AG04449 (cell line): Measurements from ENCODE around the gene SSBP3.

ENCODE experiments used
- CTCF ChIA-PET: fragments of 350-600 bp; formaldehyde crosslinking; extraction: SDS; loops from one replicate; lab custom pipeline; 2021; ENCODE audit warnings: antibody characterized with exemption; lab: Yijun Ruan, JAX
- POLR2A ChIA-PET: fragments of 400-600, 350-600 bp; formaldehyde crosslinking; extraction: SDS; loops from one replicate; lab custom pipeline; 2020; ENCODE audit warnings: antibody characterized with exemption, inconsistent platforms; lab: Yijun Ruan, JAX
- DNase-seq: peaks from one replicate; pipeline ENCODE4 v3.0.0-alpha.2; 2010; ENCODE audit warnings: low read depth, low spot score
- H3K4me3 ChIP-seq: 2 replicates; pipeline ENCODE4 v1.5.1; 2011; ENCODE audit warnings: low read depth, mild to moderate bottlenecking, control low read depth, low read length
- CTCF ChIP-seq: IDR thresholded peaks from one replicate; pipeline ENCODE4 v1.5.1; 2011; ENCODE audit warnings: mild to moderate bottlenecking, moderate library complexity, low read length, control low read depth, inconsistent platforms; ENCODE audit not compliant: insufficient read depth; ENCODE audit errors: missing control alignments

The SSBP3 gene

GRCh38 chr1:54193453-54193852, 212.7 kb downstream of the SSBP3 start:
- no peak for DNase-seq
- ChIA-PET CTCF (interaction anchor here (1.5 kb wide), 1 partner anchor 296 kb away, joined by 3 read pairs; no protein-coding TSS in a partner anchor), POLR2A (interaction anchor here (0.7 kb wide), 1 partner anchor 13 kb away, joined by 3 read pairs; no protein-coding TSS in a partner anchor)
- no peak overlapping the region for H3K4me3 ChIP-seq
- TF ChIP-seq CTCF: no peak

DNA sequence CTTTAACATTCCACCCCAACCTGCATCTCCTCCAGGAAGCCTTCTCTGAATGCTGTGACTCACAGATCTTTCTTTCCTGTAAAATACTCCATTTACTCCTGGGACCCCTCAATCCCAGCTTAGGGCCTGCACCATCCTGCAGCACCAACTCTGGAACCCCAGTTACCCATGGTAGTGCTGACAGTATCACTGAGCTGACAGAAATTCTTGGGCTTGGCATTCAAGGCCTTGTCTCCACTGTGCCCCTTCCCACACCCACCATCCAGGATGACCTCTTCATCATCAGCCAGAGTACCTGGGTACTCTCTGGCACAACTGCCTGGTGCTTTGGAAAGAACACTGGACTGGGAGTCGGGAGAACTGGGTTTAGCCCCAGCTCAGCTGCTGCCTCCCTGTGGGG, 214.7 kb downstream of the SSBP3 start:
- POLR2A ChIA-PET: interaction anchor here (0.5 kb wide), 1 partner anchor 842 kb away, joined by 3 read pairs; no protein-coding TSS in a partner anchor
- no peak for TF ChIP-seq CTCF
- DNase-seq: no peak
- H3K4me3 ChIP-seq: no peak overlapping the region
- CTCF ChIA-PET: no interaction called here

- no peak for TF ChIP-seq CTCF
- POLR2A ChIA-PET: no interaction called here
- H3K4me3 ChIP-seq: no peak overlapping the region
- no peak for DNase-seq
- CTCF ChIA-PET: interaction anchor here (1.2 to 1.5 kb wide), 2 partner anchors 9 to 11 kb away, joined by 3 to 5 read pairs; no protein-coding TSS in a partner anchor
Observed at GRCh38 chr1:54190526-54190925, 215.7 kb downstream of the SSBP3 start.

GRCh38 chr1:54188291-54188690, 217.9 kb downstream of the SSBP3 start:
- no peak for TF ChIP-seq CTCF
- POLR2A ChIA-PET: no interaction called here
- no peak for DNase-seq
- no peak overlapping the region for H3K4me3 ChIP-seq
- CTCF ChIA-PET: no interaction called here

- no peak for TF ChIP-seq CTCF
- POLR2A ChIA-PET: no interaction called here
- no peak for DNase-seq
Observed at GRCh38 chr1:54186056-54186455, 220.1 kb downstream of the SSBP3 start.

GRCh38 chr1:54180701-54181360, 225.4 kb downstream of the SSBP3 start:
- H3K4me3 ChIP-seq: no peak overlapping the region
- POLR2A ChIA-PET: no interaction called here
- CTCF ChIA-PET: interaction anchor here (1.2 to 2.5 kb wide), 7 partner anchors 8 to 309 kb away, joined by 5 to 12 read pairs (median 6); partner anchors contain the start of genes CYB5RL and MRPL37
- no peak for DNase-seq
- TF ChIP-seq CTCF: no peak

More at GRCh38 chr1:54186056-54186455, 220.1 kb downstream of the SSBP3 start:
- no peak overlapping the region for H3K4me3 ChIP-seq
- CTCF ChIA-PET: interaction anchor here (0.9 to 1.7 kb wide), 2 partner anchors 13 kb away, joined by 3 to 5 read pairs; no protein-coding TSS in a partner anchor
